ELR (cell line): ENCODE data around the gene MPP7.
"Not testable (repeated sequence)": the region's sequence is repeated elsewhere in the genome, so short reads cannot be mapped to it uniquely, and the experiment has no call there.

ENCODE experiments used
- DNase-seq: peaks from one replicate; pipeline ENCODE4 v3.0.0-alpha.2; 2015; ENCODE audit warnings: low read depth

MPP7 gene

GRCh38 chr10:28302638-28303488, at the start of gene MPP7:
MPP7 (minus strand) TSS chr10:28303064; CDS start chr10:28238604, 64,460 bp downstream.
- peak; percentile 98 for DNase-seq

- no peak for DNase-seq
Measured at GRCh38 chr10:28349892-28350291, 47.0 kb upstream of the MPP7 start.

- DNase-seq: no peak
Measured at GRCh38 chr10:28343987-28344895, 41.4 kb upstream of the MPP7 start.

- no peak for DNase-seq
Measured at GRCh38 chr10:28343252-28343651, 40.4 kb upstream of the MPP7 start.

- DNase-seq: not testable (repeated sequence)
Measured at GRCh38 chr10:28341679-28342078, 38.8 kb upstream of the MPP7 start.

- no peak for DNase-seq
Measured at GRCh38 chr10:28332726-28333125, 29.9 kb upstream of the MPP7 start.

GRCh38 chr10:28331841-28332240, 29.0 kb upstream of the MPP7 start:
- DNase-seq: peak; percentile 72

GRCh38 chr10:28331066-28331465, 28.2 kb upstream of the MPP7 start:
- DNase-seq: no peak

GRCh38 chr10:28328346-28328745, 25.5 kb upstream of the MPP7 start:
- no peak for DNase-seq

GRCh38 chr10:28327491-28327880, 24.6 kb upstream of the MPP7 start:
- DNase-seq: peak; percentile 28

- no peak for DNase-seq
Measured at GRCh38 chr10:28326516-28327490, 23.9 kb upstream of the MPP7 start.

GRCh38 chr10:28320799-28321198, 17.9 kb upstream of the MPP7 start:
- DNase-seq: no peak

- no peak for DNase-seq
Measured at GRCh38 chr10:28320090-28320489, 17.2 kb upstream of the MPP7 start.

GRCh38 chr10:28319061-28319460, 16.2 kb upstream of the MPP7 start:
- not testable (repeated sequence) for DNase-seq

GRCh38 chr10:28318626-28319025, 15.8 kb upstream of the MPP7 start:
- no peak for DNase-seq

GRCh38 chr10:28317760-28318159, 14.9 kb upstream of the MPP7 start:
- peak; percentile 6 for DNase-seq

- DNase-seq: no peak
Measured at GRCh38 chr10:28316696-28317095, 13.8 kb upstream of the MPP7 start.

GRCh38 chr10:28315140-28315539, 12.3 kb upstream of the MPP7 start:
- no peak for DNase-seq

- DNase-seq: no peak
Measured at GRCh38 chr10:28314211-28314610, 11.3 kb upstream of the MPP7 start.

- DNase-seq: no peak
Measured at GRCh38 chr10:28312572-28312971, 9.7 kb upstream of the MPP7 start.

GRCh38 chr10:28311104-28311503, 8.2 kb upstream of the MPP7 start:
- no peak for DNase-seq

GRCh38 chr10:28307267-28307666, 4.4 kb upstream of the MPP7 start:
- DNase-seq: no peak
